Muscle of back (tissue), 13 donors: Measurements from ENCODE around the gene MYRFL. TPM values are rescaled to one million over a fixed set of nuclear protein-coding genes. Genes with fewer than 3 reads are reported as not detected.
"Not testable (repeated sequence)": the region's sequence is repeated elsewhere in the genome, so short reads cannot be mapped to it uniquely, and the experiment has no call there.

Experiments
- DNase-seq, 3 donors: peaks; one replicate each; pipeline versions ENCODE4 v3.0.0 to v3.0.0-alpha.2; 2013
- long read RNA-seq, 9 donors: transcript quantifications; one replicate each; lab custom pipeline, GENCODE V29; 2026
- polyA plus RNA-seq, 10 donors: library from polyadenylated mRNA; unstranded; fragments of 120-200 nt; gene quantifications; one replicate each; pipeline ENCODE4 v1.2.1, GENCODE V29; 2013; ENCODE audit not compliant: insufficient read length in 10 of 10

MYRFL gene
- polyA plus RNA-seq = under 1 TPM; 0.15 to 0.69 (median 0.35) TPM
- long read RNA-seq, donor 1 = 0 reads
- long read RNA-seq, donor 2 = 0 reads
- long read RNA-seq, donor 3 = 0 reads
- long read RNA-seq, donor 4 = 0 reads
- long read RNA-seq, donor 5 = 0 reads
- long read RNA-seq, donor 6 = 0 reads
- long read RNA-seq, donor 7 = 0 reads
- long read RNA-seq, donor 8 = 0 reads
- long read RNA-seq, donor 9 = 0 reads

- no peak for DNase-seq
Observed at GRCh38 chr12:69824966-69825560, at the start of gene MYRFL. Gene MYRFL (plus strand): TSS chr12:69825227. CDS start chr12:69825518, 291 bp downstream.

GRCh38 chr12:69779928-69780327, 45.1 kb upstream of the MYRFL start:
- DNase-seq = peak in 1 of 3 donors; percentile 2

GRCh38 chr12:69783365-69783764, 41.7 kb upstream of the MYRFL start:
- no peak for DNase-seq

GRCh38 chr12:69789351-69789750, 35.7 kb upstream of the MYRFL start:
- DNase-seq = no peak

GRCh38 chr12:69792533-69792932, 32.5 kb upstream of the MYRFL start:
- DNase-seq = no peak

GRCh38 chr12:69807101-69807897, 17.7 kb upstream of the MYRFL start:
- not testable (repeated sequence) for DNase-seq

GRCh38 chr12:69810870-69811498, 14.0 kb upstream of the MYRFL start:
- no peak for DNase-seq

GRCh38 chr12:69816082-69816481, 8.9 kb upstream of the MYRFL start:
- DNase-seq = no peak

- peak in 2 of 3 donors; percentile 27 to 55 for DNase-seq
Observed at GRCh38 chr12:69821032-69821455, 4.0 kb upstream of the MYRFL start.

GRCh38 chr12:69821456-69822159, 3.4 kb upstream of the MYRFL start:
- DNase-seq = peak; percentile 51 to 74 (median 73)

GRCh38 chr12:69822201-69822860, 2.7 kb upstream of the MYRFL start:
- no peak for DNase-seq

- no peak for DNase-seq
Observed at GRCh38 chr12:69824028-69824427, 999 bp upstream of the MYRFL start.

- DNase-seq = no peak
Observed at GRCh38 chr12:69828897-69829296, 3.9 kb downstream of the MYRFL start.

GRCh38 chr12:69833696-69834095, 8.7 kb downstream of the MYRFL start:
- no peak for DNase-seq

- no peak for DNase-seq
Observed at GRCh38 chr12:69834147-69834546, 9.1 kb downstream of the MYRFL start.

- peak in 1 of 3 donors; percentile 32 for DNase-seq
Observed at GRCh38 chr12:69834576-69834975, 9.5 kb downstream of the MYRFL start.

- DNase-seq = no peak
Observed at GRCh38 chr12:69835081-69835480, 10.1 kb downstream of the MYRFL start.

- DNase-seq = no peak
Observed at GRCh38 chr12:69836015-69836414, 11.0 kb downstream of the MYRFL start.

- DNase-seq = no peak
Observed at GRCh38 chr12:69837191-69837590, 12.2 kb downstream of the MYRFL start.

GRCh38 chr12:69837657-69838415, 12.8 kb downstream of the MYRFL start:
- DNase-seq = no peak
